Neural cell (in vitro differentiated cells): ENCODE results near the gene LCORL.

ENCODE experiments used
- CTCF ChIP-seq: fragments of 450-650 bp; IDR thresholded peaks from 2 replicates; pipeline ENCODE4 v1.5.1; 2014; ENCODE audit warnings: antibody characterized with exemption, mild to moderate bottlenecking, moderate library complexity; ENCODE audit not compliant: poor library complexity, severe bottlenecking
- EP300 ChIP-seq: fragments of 450-650 bp; conservative IDR thresholded peaks from 2 replicates; pipeline ENCODE4 v1.6.1; 2014; ENCODE audit warnings: antibody characterized with exemption, mild to moderate bottlenecking, moderate library complexity; ENCODE audit not compliant: poor library complexity, severe bottlenecking
- MXI1 ChIP-seq: fragments of 450-650 bp; conservative IDR thresholded peaks from 2 replicates; pipeline ENCODE4 v1.6.1; 2014; ENCODE audit warnings: antibody characterized with exemption, mild to moderate bottlenecking; ENCODE audit not compliant: poor library complexity, severe bottlenecking
- POLR2AphosphoS5 ChIP-seq: IDR thresholded peaks from 2 replicates; pipeline ENCODE4 v1.6.1; 2012
- RAD21 ChIP-seq: fragments of 450-650 bp; conservative IDR thresholded peaks from 2 replicates; pipeline ENCODE4 v1.6.1; 2014; ENCODE audit warnings: antibody characterized with exemption, mild to moderate bottlenecking, moderate library complexity
- SMC3 ChIP-seq: fragments of 450-650 bp; conservative IDR thresholded peaks from 2 replicates; pipeline ENCODE4 v1.6.1; 2014; ENCODE audit warnings: antibody characterized with exemption, mild to moderate bottlenecking, moderate library complexity; ENCODE audit not compliant: poor library complexity
- TAF1 ChIP-seq: IDR thresholded peaks from 2 replicates; pipeline ENCODE4 v1.6.1; 2012; ENCODE audit warnings: low read depth
- TF ChIP-seq, protein P1 (sequence below): IDR thresholded peaks from 2 replicates; pipeline ENCODE4 v1.6.1; 2012; ENCODE audit warnings: borderline replicate concordance

DNA sequence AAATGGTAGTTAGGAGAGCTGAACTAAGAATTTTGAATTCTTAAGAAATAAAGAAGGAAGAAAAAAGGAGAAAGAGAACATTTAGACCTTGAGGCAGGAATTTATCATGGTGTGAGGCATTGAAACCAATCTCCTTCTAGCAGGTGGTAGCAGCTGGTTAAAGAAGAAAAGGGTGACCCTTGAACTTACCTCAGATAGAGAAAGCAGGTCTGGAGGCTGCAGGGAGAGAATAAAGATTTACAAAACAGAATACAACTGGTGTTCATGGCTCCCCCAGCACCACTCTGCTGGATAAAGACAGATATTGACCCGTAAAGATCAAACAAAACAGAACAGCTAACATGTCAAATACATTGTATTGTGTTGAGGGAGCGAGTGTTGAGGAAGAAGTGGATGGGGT is 154.7 kb downstream of the LCORL start:
- TF ChIP-seq SMC3 (no peak), CTCF (no peak), MXI1 (no peak), RAD21 (no peak), TAF1 (no peak), EP300 (no peak), POLR2AphosphoS5 (no peak)
- TF ChIP-seq, protein P1, sequence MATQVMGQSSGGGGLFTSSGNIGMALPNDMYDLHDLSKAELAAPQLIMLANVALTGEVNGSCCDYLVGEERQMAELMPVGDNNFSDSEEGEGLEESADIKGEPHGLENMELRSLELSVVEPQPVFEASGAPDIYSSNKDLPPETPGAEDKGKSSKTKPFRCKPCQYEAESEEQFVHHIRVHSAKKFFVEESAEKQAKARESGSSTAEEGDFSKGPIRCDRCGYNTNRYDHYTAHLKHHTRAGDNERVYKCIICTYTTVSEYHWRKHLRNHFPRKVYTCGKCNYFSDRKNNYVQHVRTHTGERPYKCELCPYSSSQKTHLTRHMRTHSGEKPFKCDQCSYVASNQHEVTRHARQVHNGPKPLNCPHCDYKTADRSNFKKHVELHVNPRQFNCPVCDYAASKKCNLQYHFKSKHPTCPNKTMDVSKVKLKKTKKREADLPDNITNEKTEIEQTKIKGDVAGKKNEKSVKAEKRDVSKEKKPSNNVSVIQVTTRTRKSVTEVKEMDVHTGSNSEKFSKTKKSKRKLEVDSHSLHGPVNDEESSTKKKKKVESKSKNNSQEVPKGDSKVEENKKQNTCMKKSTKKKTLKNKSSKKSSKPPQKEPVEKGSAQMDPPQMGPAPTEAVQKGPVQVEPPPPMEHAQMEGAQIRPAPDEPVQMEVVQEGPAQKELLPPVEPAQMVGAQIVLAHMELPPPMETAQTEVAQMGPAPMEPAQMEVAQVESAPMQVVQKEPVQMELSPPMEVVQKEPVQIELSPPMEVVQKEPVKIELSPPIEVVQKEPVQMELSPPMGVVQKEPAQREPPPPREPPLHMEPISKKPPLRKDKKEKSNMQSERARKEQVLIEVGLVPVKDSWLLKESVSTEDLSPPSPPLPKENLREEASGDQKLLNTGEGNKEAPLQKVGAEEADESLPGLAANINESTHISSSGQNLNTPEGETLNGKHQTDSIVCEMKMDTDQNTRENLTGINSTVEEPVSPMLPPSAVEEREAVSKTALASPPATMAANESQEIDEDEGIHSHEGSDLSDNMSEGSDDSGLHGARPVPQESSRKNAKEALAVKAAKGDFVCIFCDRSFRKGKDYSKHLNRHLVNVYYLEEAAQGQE: no peak
